HFFc6 (cell line): ENCODE results near the gene FADS6. TPM values are rescaled to one million over a fixed set of nuclear protein-coding genes. Genes with fewer than 3 reads are reported as not detected.

ENCODE experiments used
- DNase-seq: peaks from one replicate; pipeline ENCODE4 v3.0.0-alpha.2; 2018
- H3K27ac Mint-ChIP-seq: 2 replicates; pipeline ENCODE4 v1.8.0; 2020; ENCODE audit warnings: mild to moderate bottlenecking, mixed read lengths
- H3K27me3 Mint-ChIP-seq: 2 replicates; pipeline ENCODE4 v1.8.0; 2021; ENCODE audit warnings: mild to moderate bottlenecking, moderate library complexity, mixed read lengths; ENCODE audit not compliant: insufficient read depth
- H3K36me3 Mint-ChIP-seq: 2 replicates; pipeline ENCODE4 v1.8.0; 2021; ENCODE audit warnings: low read depth, mixed read lengths
- H3K4me1 Mint-ChIP-seq: 2 replicates; pipeline ENCODE4 v1.8.0; 2020; ENCODE audit warnings: low read depth, mixed read lengths
- H3K4me3 Mint-ChIP-seq: 2 replicates; pipeline ENCODE4 v1.8.0; 2020; ENCODE audit warnings: mild to moderate bottlenecking, moderate library complexity, mixed read lengths
- H3K9me3 Mint-ChIP-seq: 2 replicates; pipeline ENCODE4 v1.8.0; 2020; ENCODE audit warnings: mild to moderate bottlenecking, mixed read lengths
- total RNA-seq, 6 experiments: library from RNA; stranded (reverse); fragmentation: NEBNext Ultra II Directional; extraction: Animal tissue kit (Norgen Biotek cat#: 25700); gene quantifications; 2 replicates in 1 of 6; 3 replicates in 5 of 6; pipeline ENCODE4 v1.2.3, GENCODE V29; 2021
- TF ChIP-seq, protein P1 (sequence below): fragments of 200-600 bp; sonication (generic); IDR thresholded peaks from 2 replicates; pipeline ENCODE4 v1.5.0; 2021; ENCODE audit warnings: antibody characterized with exemption, mild to moderate bottlenecking

Gene FADS6
- total RNA-seq, 6 experiments from 2014 or later, result not detected

DNA sequence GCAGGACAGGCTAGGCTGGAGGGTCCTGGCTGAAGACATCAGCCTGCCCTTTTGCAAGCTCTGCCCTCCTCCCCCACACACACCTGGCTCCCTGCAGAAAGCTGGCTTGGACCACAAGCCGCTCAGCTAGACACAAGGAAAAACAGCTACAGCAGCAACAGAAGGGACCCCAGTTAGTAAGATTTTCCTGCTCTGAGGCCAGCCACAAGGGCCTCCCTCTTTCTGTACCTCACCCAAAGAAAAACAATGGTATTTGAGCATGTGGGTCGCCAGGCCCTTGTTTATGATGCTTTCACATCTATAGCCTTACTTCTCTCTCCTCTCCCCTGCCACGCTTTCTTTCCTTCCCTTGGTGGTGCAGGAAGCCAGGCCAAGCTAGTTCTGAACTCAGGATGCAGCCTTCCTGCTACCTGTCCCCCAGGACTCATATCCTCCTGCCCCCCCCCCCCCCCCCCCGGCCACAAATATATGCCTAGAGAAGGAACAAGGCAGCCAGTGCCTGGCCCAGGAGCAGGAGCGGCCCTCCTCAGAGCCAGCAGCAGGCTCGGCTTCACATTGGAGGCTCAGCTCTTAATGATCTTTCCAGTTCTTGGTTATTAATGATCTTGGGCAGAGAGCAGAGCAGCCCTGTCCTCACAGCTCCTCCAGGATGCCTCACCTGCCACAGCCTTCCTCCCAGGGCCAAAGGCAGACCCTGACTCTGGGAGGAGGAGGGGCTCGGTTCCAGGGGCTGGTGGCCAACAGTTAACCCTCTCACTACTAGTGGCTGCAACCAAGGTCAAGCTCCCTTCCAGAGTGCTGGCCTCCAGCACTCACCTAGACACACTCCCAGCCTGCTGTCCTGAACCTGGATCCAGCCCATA is 53.2 kb downstream of the FADS6 start:
- no peaks in the 10 kb centered on the region for H3K9me3 Mint-ChIP-seq
- H3K4me3 Mint-ChIP-seq, result no peak overlapping the region
- DNase-seq, result no peak
- TF ChIP-seq, protein P1, sequence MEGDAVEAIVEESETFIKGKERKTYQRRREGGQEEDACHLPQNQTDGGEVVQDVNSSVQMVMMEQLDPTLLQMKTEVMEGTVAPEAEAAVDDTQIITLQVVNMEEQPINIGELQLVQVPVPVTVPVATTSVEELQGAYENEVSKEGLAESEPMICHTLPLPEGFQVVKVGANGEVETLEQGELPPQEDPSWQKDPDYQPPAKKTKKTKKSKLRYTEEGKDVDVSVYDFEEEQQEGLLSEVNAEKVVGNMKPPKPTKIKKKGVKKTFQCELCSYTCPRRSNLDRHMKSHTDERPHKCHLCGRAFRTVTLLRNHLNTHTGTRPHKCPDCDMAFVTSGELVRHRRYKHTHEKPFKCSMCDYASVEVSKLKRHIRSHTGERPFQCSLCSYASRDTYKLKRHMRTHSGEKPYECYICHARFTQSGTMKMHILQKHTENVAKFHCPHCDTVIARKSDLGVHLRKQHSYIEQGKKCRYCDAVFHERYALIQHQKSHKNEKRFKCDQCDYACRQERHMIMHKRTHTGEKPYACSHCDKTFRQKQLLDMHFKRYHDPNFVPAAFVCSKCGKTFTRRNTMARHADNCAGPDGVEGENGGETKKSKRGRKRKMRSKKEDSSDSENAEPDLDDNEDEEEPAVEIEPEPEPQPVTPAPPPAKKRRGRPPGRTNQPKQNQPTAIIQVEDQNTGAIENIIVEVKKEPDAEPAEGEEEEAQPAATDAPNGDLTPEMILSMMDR, result no peak
- H3K27me3 Mint-ChIP-seq, result peaks cover 2% of the 10 kb centered on the region; the same call in 1 of the 2 replicates
- H3K27ac Mint-ChIP-seq, result no peak overlapping the region
- H3K36me3 Mint-ChIP-seq, result peaks cover 12% of the 10 kb centered on the region; the same call in 1 of the 2 replicates
- H3K4me1 Mint-ChIP-seq, result peaks cover 15% of the 10 kb centered on the region

DNA sequence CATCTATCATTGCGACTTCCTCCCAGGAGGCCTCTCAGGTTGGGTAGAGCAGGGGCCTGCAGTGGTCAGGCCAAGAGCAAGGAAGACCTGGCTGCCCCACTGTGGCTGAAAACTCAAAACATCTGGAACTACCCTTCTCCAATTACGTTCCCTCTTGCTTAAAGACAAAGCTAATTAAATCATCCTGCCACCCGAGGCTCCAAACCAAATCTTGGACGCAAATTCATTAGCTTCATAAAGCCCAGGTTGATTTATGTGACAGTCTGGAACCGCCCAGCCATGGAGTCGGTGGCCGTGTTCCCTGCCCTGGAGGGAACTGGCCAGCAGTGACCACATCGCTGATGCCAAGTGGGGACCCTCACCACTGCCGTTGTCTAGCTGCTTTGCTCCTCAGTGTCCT is 55.2 kb downstream of the FADS6 start:
- TF ChIP-seq, protein P1, result no peak
- Mint-ChIP-seq H3K4me3 (no peak overlapping the region), H3K36me3 (peaks cover 12% of the 10 kb centered on the region; the same call in 1 of the 2 replicates), H3K9me3 (no peaks in the 10 kb centered on the region), H3K27me3 (peaks cover 2% of the 10 kb centered on the region; the same call in 1 of the 2 replicates), H3K4me1 (peaks cover 24% of the 10 kb centered on the region), H3K27ac (no peak overlapping the region)
- DNase-seq, result no peak

DNA sequence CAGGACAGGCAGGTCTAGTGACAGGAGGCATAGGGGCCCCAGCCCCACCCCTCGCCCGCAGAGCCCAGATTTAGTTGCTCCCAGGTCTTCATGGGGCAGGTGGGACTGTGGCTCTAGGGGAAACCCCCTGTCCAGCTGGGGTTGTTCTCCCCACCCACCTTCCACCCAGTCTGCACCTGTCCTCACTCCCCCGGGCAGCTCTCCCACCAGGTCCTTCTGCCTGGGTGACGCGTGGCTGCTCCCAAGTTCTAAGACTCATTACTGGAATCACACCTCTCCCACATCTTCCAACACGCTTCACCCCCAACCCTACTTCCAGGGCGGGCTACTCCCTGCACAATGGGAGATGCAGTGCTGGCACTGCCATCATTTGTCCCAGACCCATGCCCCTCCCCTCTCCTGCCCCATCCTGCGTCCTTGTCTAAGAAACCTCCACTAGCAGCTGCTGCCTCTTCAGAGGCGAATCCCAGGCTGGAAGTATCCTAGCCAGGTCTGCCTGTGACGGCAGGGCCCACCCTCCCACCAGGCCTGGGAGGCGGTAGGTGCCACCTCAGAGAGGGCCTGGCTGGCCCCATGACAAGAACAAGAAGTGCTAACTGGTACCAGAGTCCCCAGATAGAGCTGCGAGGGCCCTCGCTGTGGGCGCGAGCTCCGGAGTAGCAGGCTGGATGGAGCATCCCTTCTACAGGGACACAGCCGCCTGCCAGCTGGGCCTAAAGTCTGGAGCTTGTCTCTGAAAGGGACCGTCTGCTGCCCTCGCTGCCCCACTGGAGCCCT is 56.6 kb downstream of the FADS6 start:
- H3K27ac Mint-ChIP-seq, result no peak overlapping the region
- TF ChIP-seq, protein P1, result no peak
- peaks cover 4% of the 10 kb centered on the region; the same call in 1 of the 2 replicates for H3K27me3 Mint-ChIP-seq
- H3K4me1 Mint-ChIP-seq, result peaks cover 30% of the 10 kb centered on the region
- no peaks in the 10 kb centered on the region for H3K9me3 Mint-ChIP-seq
- H3K36me3 Mint-ChIP-seq, result peaks cover 12% of the 10 kb centered on the region; the same call in 1 of the 2 replicates
- H3K4me3 Mint-ChIP-seq, result no peak overlapping the region
- DNase-seq, result no peak

DNA sequence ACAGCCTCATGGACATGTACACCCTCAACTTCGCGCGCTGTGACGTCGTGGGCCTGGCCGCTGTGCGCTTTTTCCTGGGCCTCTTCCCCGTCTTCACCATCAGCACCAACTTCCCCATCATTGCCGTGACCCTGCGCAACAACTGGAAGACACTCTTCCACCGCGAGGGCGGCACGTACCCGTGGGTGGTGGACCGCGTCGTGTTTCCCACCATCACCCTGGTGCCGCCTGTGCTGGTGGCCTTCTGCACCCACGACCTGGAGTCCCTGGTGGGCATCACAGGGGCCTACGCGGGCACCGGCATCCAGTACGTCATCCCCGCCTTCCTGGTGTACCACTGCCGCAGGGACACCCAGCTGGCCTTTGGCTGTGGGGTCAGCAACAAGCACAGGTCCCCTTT is 57.2 kb downstream of the FADS6 start:
- Mint-ChIP-seq H3K27me3 (peaks cover 4% of the 10 kb centered on the region; the same call in 1 of the 2 replicates), H3K27ac (no peak overlapping the region), H3K4me3 (no peak overlapping the region), H3K4me1 (peaks cover 26% of the 10 kb centered on the region), H3K36me3 (peaks cover 12% of the 10 kb centered on the region; the same call in 1 of the 2 replicates), H3K9me3 (no peaks in the 10 kb centered on the region)
- TF ChIP-seq, protein P1, result no peak
- DNase-seq, result no peak

DNA sequence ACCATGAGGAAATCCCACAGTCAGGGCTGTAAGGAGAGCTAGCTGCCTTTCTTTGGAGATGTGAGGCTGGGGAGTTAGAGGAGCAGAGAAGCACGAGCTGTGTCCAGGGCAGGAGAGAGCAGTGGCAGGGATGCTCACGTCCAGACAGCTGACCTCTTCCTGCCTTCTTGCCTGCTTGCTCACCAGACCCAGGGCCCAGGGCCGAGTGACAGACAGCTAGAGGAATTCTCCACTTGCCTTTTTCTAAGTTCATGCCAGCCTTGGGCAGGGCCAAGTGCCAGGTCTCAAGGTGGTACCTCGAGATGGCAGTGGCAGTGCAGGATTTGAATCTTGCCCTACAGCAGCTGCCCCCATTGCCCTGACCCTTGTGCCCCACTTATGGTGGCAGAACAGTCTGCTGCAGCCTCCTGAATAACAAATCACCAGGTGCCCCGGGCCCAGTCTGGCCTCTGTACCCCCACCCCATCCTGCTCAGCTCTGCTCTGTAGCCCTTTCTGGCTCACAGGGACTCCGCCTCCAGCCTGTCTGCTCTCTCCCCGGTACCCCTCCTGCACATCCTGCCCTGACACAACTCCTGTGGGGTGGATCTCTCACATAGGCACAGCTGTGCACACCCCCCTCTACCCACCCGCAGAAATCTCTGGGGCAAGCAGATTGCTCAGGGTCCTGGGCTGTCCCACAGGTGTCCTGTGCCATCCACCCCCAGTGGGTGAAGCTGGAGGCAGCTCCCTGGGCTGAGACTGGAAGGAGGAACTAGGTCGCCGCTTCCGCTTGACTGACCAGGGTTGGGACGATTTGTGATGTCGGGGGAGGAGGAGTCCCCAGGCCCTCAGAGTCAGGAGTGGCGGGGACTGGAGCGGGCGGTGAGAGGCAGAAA is 59.7 kb downstream of the FADS6 start:
- H3K36me3 Mint-ChIP-seq, result peaks cover 12% of the 10 kb centered on the region; the same call in 1 of the 2 replicates
- no peak overlapping the region; the same call in 1 of the 2 replicates for H3K4me3 Mint-ChIP-seq
- DNase-seq, result peak; percentile 60
- no peaks in the 10 kb centered on the region for H3K9me3 Mint-ChIP-seq
- 0 out of 2 replicates have a peak overlapping the region, but pooled peaks have one; percentile 14 for H3K27ac Mint-ChIP-seq
- peaks cover 3% of the 10 kb centered on the region for H3K27me3 Mint-ChIP-seq
- TF ChIP-seq, protein P1, result no peak
- peaks cover 17% of the 10 kb centered on the region for H3K4me1 Mint-ChIP-seq
